ENCODE results near the gene BTRC.
A peak's percentile ranks its signal among the peaks of the same experiment; 100 is the strongest.
"Not testable (repeated sequence)": the region's sequence is repeated elsewhere in the genome, so short reads cannot be mapped to it uniquely, and the experiment has no call there.

The BTRC gene

GRCh38 chr10:101353692-101354327 lies at the start of gene BTRC:
BTRC (plus strand) TSS chr10:101354165; CDS start chr10:101354181, 16 bp downstream.
- DNase-seq = peak; percentile 99

DNA sequence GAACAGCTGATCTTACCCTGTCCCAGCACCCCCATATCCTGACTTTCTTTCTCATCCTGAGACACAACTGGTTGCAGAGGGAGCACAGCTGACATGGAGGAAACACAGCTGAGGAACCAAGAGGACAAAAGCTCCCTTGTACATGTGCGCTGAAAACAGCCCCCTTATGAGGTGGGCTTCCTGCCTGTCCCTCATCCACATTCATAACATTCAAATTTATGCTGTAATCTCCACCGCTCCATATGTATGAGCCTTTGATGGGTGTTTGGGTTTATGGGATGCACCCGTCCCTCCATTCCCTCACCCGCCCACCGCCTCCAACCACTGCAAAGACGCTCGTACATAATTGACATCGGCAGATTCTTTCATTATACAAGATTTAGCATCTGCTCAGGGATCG lies 49.6 kb upstream of the BTRC start:
- no peak for DNase-seq

DNA sequence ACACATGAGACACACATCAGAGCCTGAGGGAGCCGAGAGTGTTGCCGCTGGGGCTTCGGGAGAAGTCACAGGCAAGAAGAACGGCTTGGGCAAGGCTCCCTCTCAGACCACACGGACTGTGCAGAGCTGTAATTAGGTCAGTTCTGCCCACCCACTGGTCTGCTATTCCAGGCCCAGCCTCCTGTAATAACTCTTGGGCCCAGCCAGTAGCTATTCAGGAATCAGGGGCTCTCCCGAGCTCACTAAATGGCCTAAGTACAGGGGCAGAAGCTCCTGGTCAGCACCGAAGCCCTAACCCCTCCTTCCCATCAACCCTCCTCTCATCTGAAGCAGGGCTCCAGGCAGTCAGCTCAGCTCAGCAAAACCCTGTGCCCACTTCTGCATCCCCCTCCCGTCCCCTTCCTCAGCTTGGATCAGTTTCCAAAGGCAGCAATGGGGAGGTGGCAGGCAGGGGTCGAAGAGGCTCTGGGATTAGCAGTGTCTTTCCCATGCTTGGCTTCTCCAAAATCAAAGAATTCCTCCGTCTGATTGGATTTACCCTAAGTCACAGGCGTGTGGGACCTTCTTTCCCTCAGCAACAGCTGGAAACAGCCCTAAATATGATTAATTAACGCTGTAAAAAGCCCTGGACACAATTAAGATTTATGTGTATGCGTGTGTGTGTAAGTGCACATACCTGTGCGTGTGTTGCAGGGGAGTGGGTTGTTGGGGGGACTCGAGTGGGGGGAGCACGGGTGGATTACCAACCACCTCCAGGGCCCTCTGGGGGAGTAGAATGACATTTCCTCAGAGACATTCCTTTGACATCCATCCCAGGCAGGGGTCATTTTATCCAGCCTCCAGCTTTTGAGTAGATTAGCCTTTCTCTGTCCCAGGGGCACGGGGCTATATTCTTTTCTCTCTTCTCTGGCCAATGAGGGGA lies 48.4 kb upstream of the BTRC start:
- no peak for DNase-seq

DNA sequence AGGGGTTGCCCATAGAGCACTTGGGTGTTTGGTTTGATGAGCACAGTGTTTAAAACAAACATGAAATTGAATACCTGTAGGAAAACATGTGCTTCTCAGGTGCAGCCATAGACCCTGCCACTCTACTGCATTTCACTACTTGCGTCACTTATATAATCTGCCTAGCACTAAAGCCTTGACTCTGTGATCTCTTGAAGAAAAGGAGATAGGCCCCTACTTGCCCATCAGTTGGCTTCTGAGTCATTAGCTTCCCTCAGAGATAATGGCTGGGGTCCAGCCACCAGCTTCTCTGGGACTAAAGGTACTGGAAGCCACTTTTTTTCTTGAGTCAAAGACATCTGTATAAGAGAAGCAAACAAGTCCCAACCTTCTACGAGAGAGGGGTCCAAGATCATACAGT lies 45.9 kb upstream of the BTRC start:
- DNase-seq = no peak

- no peak for DNase-seq
Observed at GRCh38 chr10:101310529-101311184, 43.3 kb upstream of the BTRC start.

DNA sequence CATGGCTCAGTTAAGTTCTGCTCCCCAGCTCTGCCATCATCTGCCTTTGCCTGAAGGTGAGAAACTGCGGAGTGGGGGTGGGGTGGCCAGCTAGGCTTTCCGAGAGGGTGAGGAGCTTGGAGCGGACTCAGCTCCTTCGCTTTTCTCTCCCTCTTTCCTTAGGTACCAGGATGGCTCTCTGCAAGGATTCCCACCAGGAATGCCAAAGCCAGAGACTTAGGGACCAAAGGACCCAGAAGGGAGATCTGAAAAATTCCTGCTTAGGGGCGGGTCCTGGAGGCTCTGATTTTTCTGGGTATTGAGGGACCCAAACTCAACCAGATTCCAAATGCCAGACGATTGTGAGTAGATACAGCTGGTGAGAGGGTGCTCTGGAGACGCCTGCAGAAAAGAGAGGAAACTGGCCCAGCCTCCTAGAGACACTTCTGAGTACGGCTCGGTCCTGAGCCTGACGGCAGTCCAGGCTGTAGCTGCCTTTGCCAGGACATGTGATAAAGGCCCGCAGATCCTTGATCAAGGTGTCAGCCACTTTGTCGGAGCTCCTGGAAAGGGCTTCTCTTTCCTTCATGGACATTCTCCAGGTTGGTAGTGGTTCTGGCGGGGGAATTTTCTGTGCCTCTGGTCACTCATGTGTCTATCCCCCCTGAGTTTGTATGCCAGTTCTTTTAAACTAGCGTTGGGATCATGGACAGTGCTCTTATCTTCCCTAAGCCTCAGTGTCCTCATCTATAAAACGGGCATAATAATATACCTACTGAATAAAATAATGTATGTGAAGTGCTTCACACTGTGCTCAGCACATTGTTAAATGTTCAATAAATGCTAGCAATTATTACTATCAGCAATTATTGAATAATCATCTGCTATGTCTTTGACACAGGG lies 42.5 kb upstream of the BTRC start:
- DNase-seq = no peak

DNA sequence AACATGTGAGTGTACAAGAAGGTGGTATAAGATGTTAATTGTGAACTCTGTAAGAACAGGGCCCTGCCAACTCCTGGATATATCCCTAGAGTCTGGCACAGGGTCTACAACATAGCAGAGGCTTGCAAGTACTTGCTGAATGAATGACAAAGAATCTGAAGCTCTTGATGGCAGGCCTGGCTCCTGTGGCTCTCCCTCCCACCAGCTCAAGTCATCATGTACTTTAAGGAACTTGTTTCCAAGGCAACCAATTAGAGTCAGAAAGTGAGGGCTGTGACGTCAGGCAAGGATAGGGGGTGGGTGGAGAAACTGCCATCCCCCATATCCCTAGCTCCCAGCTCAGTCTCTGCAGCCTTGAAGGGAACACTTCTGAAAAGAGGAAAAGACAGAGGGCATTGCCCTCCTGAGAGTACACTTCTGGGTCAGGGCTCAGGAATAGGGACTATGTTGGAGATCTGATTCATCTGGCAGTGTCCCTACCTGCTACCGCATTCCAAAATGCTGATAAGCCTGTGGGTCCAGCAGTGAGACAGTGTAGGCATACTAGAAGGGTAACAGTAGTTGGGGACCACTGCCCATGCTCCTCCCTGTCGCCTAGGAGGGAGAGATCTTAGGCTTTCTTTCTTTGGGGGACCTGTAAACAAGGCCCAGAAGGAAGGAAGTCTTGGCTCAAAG lies 34.6 kb upstream of the BTRC start:
- no peak for DNase-seq

DNA sequence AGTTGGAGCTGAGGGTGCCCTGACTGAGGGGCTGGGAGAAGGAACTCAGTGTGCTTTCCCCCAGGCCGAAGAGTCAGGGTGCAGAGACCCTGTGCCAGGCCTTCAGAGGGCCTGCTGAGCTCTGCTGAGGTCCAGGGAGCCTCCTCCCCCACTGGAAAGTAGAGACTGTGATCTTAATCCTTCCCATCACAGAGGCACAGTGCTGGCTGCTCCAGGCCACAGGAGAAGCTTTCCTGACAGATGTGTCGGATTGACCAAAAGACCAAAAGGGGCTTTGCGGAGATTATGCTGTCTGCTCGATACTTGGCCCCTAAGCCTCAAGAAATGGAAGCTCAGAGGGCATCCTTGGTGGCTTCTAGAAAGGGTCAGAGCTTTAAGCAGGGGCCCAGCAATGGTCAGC lies 32.9 kb upstream of the BTRC start:
- DNase-seq = no peak

DNA sequence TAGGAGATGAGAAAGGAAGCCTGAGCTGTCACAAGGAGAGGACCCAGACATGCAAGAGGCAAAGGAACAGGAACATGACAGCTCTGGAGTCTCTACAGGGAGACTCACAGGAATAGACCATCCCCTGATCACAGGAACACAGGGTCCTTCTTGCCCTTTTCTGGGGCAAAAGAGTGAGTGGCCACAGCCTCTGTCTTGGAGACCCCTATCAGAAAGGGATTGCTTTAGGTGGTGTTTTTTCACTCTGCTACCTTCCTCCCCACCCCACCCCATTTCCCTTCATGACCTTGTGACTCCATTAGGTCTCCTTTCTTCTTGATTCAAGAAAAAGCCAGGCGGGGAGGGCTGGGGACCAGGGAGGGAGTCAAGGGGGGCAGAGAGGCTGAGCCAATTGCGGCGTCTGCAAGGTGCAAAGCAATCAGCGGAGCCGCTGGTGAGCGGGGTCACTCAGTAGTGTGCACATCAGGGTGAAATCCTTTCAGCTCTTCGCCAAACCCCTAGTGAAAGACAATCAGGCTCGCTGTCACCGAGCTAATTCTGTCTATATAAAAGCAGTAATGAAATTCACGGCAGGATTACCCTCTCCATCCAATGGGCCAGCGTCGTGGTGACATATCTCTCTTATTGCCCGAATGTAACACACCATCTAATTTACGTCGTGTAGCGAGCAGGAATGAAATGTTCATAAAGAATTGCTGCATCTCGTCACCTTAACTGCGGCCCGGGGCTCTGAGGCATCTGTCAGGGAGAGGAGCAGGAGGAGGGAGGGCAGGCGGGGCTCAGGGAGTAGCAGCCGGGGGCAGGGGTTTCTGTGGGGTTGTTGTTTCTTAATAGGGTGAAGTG lies 31.5 kb upstream of the BTRC start:
- no peak for DNase-seq

DNA sequence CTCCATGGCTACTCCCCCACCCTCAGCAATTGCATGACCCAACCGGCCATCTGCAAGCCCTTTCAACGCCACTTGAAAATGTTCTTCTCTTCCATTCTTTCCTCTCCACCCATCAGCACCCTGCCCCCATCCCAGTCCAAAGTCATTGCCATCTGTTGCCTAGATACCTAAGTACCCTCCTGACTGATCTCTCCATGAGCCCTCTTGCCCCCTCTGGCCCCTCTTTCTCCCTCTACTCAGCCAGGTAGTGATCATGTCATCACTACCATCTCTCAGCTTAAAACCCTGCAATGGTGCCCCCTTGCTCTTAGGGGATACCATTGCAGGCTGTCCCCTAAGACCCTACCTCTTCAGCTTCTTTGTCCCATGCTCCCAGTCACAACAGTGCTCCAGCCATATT lies 30.5 kb upstream of the BTRC start:
- DNase-seq = no peak

GRCh38 chr10:101327454-101327853 lies 26.5 kb upstream of the BTRC start:
- DNase-seq = not testable (repeated sequence)

- DNase-seq = no peak
Observed at GRCh38 chr10:101329341-101330032, 24.5 kb upstream of the BTRC start.

DNA sequence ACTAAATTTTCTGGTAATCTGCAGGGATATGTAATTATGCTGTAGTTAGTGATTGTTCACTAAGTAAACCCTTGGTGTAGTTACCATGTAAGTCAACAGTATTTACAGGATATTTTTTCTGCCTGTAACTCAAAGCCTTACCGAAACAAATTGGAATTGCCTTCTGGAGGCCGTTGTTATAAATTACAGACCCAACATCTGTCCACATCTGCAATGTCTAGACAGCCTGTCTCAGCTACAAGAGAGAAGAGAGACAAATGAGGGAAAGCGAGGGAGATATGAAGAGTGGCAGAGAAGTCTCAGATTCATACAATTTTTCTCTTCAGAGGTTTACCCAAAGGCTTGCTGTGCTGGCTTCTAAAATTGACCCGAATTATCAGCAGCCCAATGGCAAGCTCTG lies 23.7 kb upstream of the BTRC start:
- no peak for DNase-seq

- DNase-seq = peak; percentile 63
Observed at GRCh38 chr10:101330631-101331225, 23.2 kb upstream of the BTRC start.

- no peak for DNase-seq
Observed at GRCh38 chr10:101331956-101332355, 22.0 kb upstream of the BTRC start.

DNA sequence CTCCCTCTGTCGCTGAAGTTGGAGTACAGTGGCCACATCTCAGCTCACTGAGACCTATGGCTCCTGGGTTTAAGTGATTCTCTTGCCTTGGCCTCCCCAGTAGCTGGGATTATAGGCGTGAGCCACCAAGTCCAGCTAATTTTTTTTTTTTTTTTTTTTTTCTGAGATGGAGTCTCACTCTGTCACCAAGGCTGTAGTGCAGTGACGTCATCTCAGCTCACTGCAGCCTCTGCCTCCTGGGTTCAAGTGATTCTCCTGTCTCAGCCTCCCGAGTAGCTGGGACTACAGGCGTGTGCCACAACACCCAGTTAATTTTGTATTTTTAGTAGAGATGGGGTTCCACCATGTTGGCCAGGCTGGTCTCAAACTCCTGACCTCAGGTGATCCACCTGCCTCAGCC lies 19.7 kb upstream of the BTRC start:
- DNase-seq = not testable (repeated sequence)

- no peak for DNase-seq
Observed at GRCh38 chr10:101336382-101336781, 17.6 kb upstream of the BTRC start.

DNA sequence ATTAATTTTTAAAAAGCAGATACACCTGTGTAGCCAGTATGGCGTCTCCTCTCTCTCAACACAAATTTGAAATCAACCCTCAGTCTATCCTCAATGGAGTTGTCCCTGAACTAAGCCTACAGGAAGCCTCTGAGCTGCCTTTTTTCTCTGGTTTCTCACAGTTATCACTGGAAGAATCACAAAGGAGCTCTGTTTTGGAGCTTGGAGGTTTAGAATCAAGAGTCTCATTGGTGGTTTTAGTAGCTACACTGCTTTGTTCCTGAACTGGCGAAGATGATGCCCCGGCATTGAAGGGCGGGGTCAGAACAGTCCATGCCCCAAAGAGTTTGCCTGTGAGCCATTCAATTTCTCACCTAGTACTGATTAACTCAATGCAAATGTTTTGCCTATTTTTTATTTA lies 16.1 kb upstream of the BTRC start:
- DNase-seq = no peak

DNA sequence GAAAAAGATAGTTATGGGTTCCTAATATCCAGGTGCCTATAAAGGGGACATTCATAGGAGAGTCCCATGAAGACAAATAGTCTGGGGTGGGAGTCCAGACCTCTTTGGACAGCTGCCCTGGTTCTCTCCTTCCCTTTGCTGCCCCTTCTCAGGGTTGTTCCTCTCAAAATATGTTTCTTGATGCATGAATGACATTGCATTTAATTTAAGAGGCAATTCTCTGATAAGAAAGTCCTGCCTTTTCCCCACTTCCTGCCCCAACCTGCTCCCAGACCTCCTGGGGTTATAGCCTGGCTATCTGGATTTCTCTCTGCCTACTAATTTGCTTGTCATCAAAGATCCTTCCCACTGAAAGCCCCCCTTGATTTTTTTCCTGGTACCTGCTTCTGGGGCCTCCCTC lies 12.5 kb upstream of the BTRC start:
- DNase-seq = no peak

- no peak for DNase-seq
Observed at GRCh38 chr10:101346177-101346576, 7.8 kb upstream of the BTRC start.
